Suprapubic skin (tissue), 4 donors: ENCODE results near the gene ST7.

Experiments
- CTCF ChIP-seq, 2 donors: fragments of 200-600 bp in 1 of 2; fragments of 450-650 bp in 1 of 2; sonication (generic) in 1 of 2; IDR thresholded peaks; one replicate each; pipeline ENCODE4 v1.5.1; 2016 to 2019; ENCODE audit warnings: antibody characterized with exemption in 2 of 2, mild to moderate bottlenecking in 1 of 2, moderate library complexity in 1 of 2
- POLR2A ChIP-seq, 2 donors: fragments of 450-650 bp; IDR thresholded peaks; one replicate each; pipeline ENCODE4 v1.6.1; 2017; ENCODE audit warnings: antibody characterized with exemption in 2 of 2, mild to moderate bottlenecking in 2 of 2, moderate library complexity in 2 of 2
- POLR2AphosphoS5 ChIP-seq, 3 donors: sonication (generic); formaldehyde crosslinking; IDR thresholded peaks; one replicate each; pipeline ENCODE4 v1.6.1; 2017; ENCODE audit warnings: antibody characterized with exemption in 3 of 3

- TF ChIP-seq CTCF (IDR thresholded peaks at IDR 0.05) (no peak), POLR2A (IDR thresholded peaks at IDR 0.05) (no peak), POLR2AphosphoS5 (IDR thresholded peaks at IDR 0.05) (no peak)
These were observed 263.3 kb downstream of the ST7 start for GRCh38 chr7:117216436-117217069.
